Esophagus squamous epithelium (tissue), 5 donors: ENCODE measurements around the gene NNT. TPM values are rescaled to one million over a fixed set of nuclear protein-coding genes. Genes with fewer than 3 reads are reported as not detected.
"Not testable (repeated sequence)": the region's sequence is repeated elsewhere in the genome, so short reads cannot be mapped to it uniquely, and the experiment has no call there.

Experiments used
- DNase-seq: peaks from one replicate; lab custom pipeline; 2025; lab: John Stamatoyannopoulos, UW
- H3K27ac ChIP-seq, 4 donors: fragments of 200-600 bp; sonication (generic); one replicate each; pipeline ENCODE4 v1.5.1; 2016 to 2019; ENCODE audit warnings: mild to moderate bottlenecking in 1 of 4
- H3K27me3 ChIP-seq, 4 donors: fragments of 200-600 bp; sonication (generic); 1 replicate in 3 of 4; 2 replicates in 1 of 4; pipeline versions ENCODE4 v1.5.1 to v1.6.0; 2017 to 2021; ENCODE audit warnings: antibody characterized with exemption in 1 of 4
- H3K36me3 ChIP-seq, 3 donors: fragments of 200-600 bp; sonication (generic); one replicate each; pipeline ENCODE4 v1.5.1; 2016 to 2019
- H3K4me1 ChIP-seq, 3 donors: fragments of 200-600 bp; sonication (generic); one replicate each; pipeline ENCODE4 v1.5.1; 2017 to 2019
- H3K4me3 ChIP-seq, 4 donors: fragments of 200-600 bp; sonication (generic); 1 replicate in 3 of 4; 2 replicates in 1 of 4; pipeline ENCODE4 v1.5.1; 2016 to 2019; ENCODE audit warnings: mild to moderate bottlenecking in 2 of 4, moderate library complexity in 1 of 4
- H3K9me3 ChIP-seq, 3 donors: fragments of 200-600 bp; sonication (generic); one replicate each; pipeline ENCODE4 v1.5.1; 2016 to 2019
- POLR2A ChIP-seq, 4 donors: fragments of 450-650 bp; IDR thresholded peaks; one replicate each; pipeline ENCODE4 v1.6.1; 2017; ENCODE audit warnings: antibody characterized with exemption in 4 of 4, mild to moderate bottlenecking in 4 of 4, moderate library complexity in 3 of 4
- WGBS, 2 donors: methylation state at CpG; one replicate each; pipeline ENCODE4 v1.1.5; 2018; 5-methylcytosine and 5-hydroxymethylcytosine counted together
- intact Hi-C: fragments of 100-400 bp; cut with DNase I; formaldehyde crosslinking; loops from one replicate; pipeline ENCODE4 v1.15.0; 2022
- total RNA-seq, 4 donors: library from RNA; depleted of rRNA; stranded (reverse); fragments of >200 nt; gene quantifications; one replicate each; pipeline ENCODE4 v1.1.0, GENCODE V29; 2016
- TF ChIP-seq, protein P1 (sequence below), 6 experiments: fragments of 450-650 bp in 4 of 6; fragments of 200-600 bp in 2 of 6; sonication (generic) in 2 of 6; IDR thresholded peaks; one replicate each; pipeline ENCODE4 v1.5.1; 2016 to 2019; ENCODE audit warnings: antibody characterized with exemption in 6 of 6, mild to moderate bottlenecking in 4 of 6, moderate library complexity in 4 of 6
- donor health status: DM: yes; HTN: yes; CAD: no.

Gene NNT
- total RNA-seq, 4 donors from 2014 or later, result 16.0 to 35.1 (median 29.1) TPM

DNA sequence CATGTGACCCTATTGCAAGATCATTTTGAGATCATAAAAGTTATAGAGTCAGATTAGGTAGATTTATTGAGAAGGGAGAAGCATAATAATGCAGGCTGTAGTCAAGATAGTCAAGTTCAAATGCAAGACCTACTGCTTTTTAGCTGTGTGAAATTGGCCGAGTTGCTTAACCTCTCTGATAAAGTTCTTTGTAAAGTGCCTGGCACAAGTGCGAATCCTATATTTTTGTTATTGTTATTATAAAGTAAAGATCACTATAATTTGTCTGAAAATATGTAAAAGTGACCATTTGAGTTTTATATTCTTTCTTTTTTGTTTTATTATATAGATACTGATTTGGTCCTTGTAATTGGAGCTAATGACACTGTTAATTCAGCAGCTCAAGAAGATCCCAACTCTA, 99.3 kb downstream of the NNT start:
- TF ChIP-seq POLR2A (IDR thresholded peaks at IDR 0.05), result no peak
- TF ChIP-seq, protein P1, sequence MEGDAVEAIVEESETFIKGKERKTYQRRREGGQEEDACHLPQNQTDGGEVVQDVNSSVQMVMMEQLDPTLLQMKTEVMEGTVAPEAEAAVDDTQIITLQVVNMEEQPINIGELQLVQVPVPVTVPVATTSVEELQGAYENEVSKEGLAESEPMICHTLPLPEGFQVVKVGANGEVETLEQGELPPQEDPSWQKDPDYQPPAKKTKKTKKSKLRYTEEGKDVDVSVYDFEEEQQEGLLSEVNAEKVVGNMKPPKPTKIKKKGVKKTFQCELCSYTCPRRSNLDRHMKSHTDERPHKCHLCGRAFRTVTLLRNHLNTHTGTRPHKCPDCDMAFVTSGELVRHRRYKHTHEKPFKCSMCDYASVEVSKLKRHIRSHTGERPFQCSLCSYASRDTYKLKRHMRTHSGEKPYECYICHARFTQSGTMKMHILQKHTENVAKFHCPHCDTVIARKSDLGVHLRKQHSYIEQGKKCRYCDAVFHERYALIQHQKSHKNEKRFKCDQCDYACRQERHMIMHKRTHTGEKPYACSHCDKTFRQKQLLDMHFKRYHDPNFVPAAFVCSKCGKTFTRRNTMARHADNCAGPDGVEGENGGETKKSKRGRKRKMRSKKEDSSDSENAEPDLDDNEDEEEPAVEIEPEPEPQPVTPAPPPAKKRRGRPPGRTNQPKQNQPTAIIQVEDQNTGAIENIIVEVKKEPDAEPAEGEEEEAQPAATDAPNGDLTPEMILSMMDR (IDR thresholded peaks at IDR 0.05), result no peak
- 96 to 98% methylated on average over 2 of the region's 2 CpGs for WGBS, 2 donors
- no peaks in the 10 kb centered on the region for H3K4me1 ChIP-seq
- H3K27ac ChIP-seq, result no peak overlapping the region
- DNase-seq, result no peak
- no peak overlapping the region for H3K4me3 ChIP-seq
- intact Hi-C loops, result no loop called here
- no peaks in the 10 kb centered on the region for H3K9me3 ChIP-seq
- no peaks in the 10 kb centered on the region for H3K27me3 ChIP-seq
- H3K36me3 ChIP-seq, result peaks cover 0 to 38% (median 0%) of the 10 kb centered on the region in 3 donors

DNA sequence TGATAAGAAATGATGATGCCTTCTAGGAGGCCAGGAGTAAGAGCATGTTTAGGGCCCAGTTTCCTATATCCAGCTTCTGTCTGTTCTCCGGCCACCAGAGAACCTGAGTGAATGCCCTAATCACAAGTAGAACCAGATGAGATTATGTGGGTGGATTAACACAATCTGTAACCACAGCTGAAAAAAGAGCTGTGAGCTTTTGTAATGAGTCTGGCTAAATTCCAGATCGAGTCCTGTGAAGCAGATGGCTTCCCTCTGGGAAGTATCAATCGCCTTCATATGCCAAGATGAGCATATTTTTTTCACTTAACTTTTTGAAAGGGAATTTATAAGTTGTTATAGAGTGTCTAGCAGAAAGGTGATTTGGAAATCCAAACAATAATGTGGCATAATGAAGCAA, 99.8 kb downstream of the NNT start:
- intact Hi-C loops, result no loop called here
- Histone ChIP-seq H3K36me3 (peaks cover 0 to 38% (median 0%) of the 10 kb centered on the region in 3 donors), H3K27me3 (no peaks in the 10 kb centered on the region), H3K9me3 (no peaks in the 10 kb centered on the region), H3K27ac (no peak overlapping the region), H3K4me1 (no peaks in the 10 kb centered on the region), H3K4me3 (no peak overlapping the region)
- TF ChIP-seq, protein P1 (IDR thresholded peaks at IDR 0.05), result no peak
- no peak for TF ChIP-seq POLR2A (IDR thresholded peaks at IDR 0.05)
- no peak for DNase-seq
- WGBS, 2 donors, result 47 to 69% methylated on average over 3 of the region's 3 CpGs

DNA sequence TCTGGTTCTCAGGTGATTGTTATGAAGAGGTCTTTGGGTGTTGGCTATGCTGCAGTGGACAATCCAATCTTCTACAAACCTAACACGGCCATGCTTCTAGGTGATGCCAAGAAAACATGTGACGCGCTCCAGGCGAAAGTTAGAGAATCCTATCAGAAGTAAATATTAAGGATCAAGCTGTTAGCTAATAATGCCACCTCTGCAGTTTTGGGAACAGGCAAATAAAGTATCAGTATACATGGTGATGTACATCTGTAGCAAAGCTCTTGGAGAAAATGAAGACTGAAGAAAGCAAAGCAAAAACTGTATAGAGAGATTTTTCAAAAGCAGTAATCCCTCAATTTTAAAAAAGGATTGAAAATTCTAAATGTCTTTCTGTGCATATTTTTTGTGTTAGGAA, 101.3 kb downstream of the NNT start:
- H3K4me1 ChIP-seq, result no peaks in the 10 kb centered on the region
- H3K27ac ChIP-seq, result no peak overlapping the region
- no peak overlapping the region for H3K4me3 ChIP-seq
- intact Hi-C loops, result no loop called here
- no peaks in the 10 kb centered on the region for H3K9me3 ChIP-seq
- peaks cover 0 to 38% (median 0%) of the 10 kb centered on the region in 3 donors for H3K36me3 ChIP-seq
- DNase-seq, result no peak
- WGBS, 2 donors, result 88 to 91% methylated on average over 4 of the region's 4 CpGs
- no peaks in the 10 kb centered on the region for H3K27me3 ChIP-seq
- TF ChIP-seq, protein P1 (IDR thresholded peaks at IDR 0.05), result no peak
- no peak for TF ChIP-seq POLR2A (IDR thresholded peaks at IDR 0.05)

DNA sequence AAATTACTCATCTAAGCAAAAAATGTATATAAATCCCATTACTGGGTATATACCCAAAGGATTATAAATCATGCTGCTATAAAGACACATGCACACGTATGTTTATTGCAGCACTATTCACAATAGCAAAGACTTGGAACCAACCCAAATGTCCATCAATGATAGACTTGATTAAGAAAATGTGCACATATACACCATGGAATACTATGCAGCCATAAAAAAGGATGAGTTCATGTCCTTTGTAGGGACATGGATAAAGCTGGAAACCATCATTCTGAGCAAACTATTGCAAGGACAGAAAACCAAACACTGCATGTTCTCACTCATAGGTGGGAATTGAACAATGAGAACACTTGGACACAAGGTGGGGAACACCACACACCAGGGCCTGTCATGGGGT, 103.6 kb downstream of the NNT start:
- H3K4me1 ChIP-seq, H3K27ac ChIP-seq, DNase-seq, H3K27me3 ChIP-seq, H3K4me3 ChIP-seq, intact Hi-C loops, H3K9me3 ChIP-seq: not testable (repeated sequence)
- 88% methylated on average over 1 of the region's 1 CpG for WGBS, 2 donors
- peaks cover 0 to 28% (median 0%) of the 10 kb centered on the region in 3 donors for H3K36me3 ChIP-seq

DNA sequence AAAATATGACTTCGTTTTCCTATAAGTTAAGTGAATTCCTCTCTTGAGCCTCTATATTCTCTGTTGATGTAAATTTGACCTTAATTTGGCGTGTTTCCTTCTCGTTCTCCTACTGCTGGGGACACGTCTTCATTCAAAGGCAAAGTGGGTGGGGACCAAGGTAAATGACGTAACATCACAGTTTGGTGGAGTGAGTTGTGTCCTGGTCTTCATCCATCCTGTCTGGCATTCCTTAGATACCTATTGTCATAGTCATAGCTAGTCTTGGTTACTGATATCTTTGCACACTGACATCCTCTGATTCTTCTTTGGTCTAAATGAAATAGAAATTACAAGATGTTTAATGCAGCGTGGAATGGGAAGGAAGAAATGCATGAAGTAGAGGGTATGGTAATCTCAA, 108.5 kb downstream of the NNT start:
- intact Hi-C loops, result no loop called here
- no peaks in the 10 kb centered on the region for H3K27me3 ChIP-seq
- H3K27ac ChIP-seq, result no peak overlapping the region
- TF ChIP-seq, protein P1 (IDR thresholded peaks at IDR 0.05), result no peak
- TF ChIP-seq POLR2A (IDR thresholded peaks at IDR 0.05), result no peak
- DNase-seq, result no peak
- WGBS, 2 donors, result 89 to 94% methylated on average over 6 of the region's 6 CpGs
- H3K4me3 ChIP-seq, result no peak overlapping the region
- no peaks in the 10 kb centered on the region for H3K9me3 ChIP-seq
- H3K36me3 ChIP-seq, result peaks cover 0 to 5% (median 0%) of the 10 kb centered on the region in 3 donors
- no peaks in the 10 kb centered on the region for H3K4me1 ChIP-seq

DNA sequence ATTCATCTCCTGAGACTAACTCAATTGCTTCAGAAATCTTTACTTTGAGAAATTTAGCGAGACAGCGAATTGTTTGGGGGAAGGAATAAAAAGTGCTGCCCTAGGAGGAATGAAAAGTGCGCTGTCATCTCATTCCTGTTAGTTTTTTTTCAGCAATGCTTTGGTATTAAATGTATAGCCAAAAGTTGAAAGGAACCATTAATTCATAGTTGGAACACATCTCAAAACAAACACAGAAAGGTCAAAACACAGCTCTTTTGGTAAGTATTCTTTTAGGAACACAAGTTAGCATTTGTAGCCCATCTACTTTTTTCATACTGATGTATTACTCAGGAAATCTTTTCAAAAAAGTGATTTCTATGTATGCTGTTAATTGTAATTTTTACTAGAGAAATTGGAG, 109.1 kb downstream of the NNT start:
- 89 to 91% methylated on average over 3 of the region's 3 CpGs for WGBS, 2 donors
- H3K27me3 ChIP-seq, result no peaks in the 10 kb centered on the region
- TF ChIP-seq POLR2A (IDR thresholded peaks at IDR 0.05), result no peak
- TF ChIP-seq, protein P1 (IDR thresholded peaks at IDR 0.05), result no peak
- no peaks in the 10 kb centered on the region for H3K4me1 ChIP-seq
- intact Hi-C loops, result no loop called here
- H3K9me3 ChIP-seq, result no peaks in the 10 kb centered on the region
- H3K36me3 ChIP-seq, result no peaks in the 10 kb centered on the region
- DNase-seq, result no peak
- H3K4me3 ChIP-seq, result no peak overlapping the region
- H3K27ac ChIP-seq, result no peak overlapping the region

DNA sequence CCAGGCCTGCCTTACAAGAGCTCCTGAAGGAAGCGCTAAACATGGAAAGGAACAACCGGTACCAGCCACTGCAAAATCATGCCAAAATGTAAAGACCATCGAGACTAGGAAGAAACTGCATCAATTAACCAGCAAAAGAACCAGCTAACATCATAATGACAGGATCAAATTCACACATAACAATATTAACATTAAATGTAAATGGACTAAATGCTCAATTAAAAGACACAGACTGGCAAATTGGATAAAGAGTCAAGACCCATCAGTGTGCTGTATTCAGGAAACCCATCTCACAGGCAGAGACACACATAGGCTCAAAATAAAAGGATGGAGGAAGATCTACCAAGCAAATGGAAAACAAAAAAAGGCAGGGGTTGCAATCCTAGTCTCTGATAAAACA, 116.8 kb downstream of the NNT start:
- 81 to 97% methylated on average over 3 of the region's 3 CpGs for WGBS, 2 donors
- H3K27me3 ChIP-seq, H3K9me3 ChIP-seq, intact Hi-C loops, H3K27ac ChIP-seq, H3K36me3 ChIP-seq, DNase-seq, H3K4me1 ChIP-seq, H3K4me3 ChIP-seq: not testable (repeated sequence)
